Forelimb muscle (tissue), 1 donor: ENCODE data around the gene COQ4. TPM values are rescaled to one million over a fixed set of nuclear protein-coding genes. Genes with fewer than 3 reads are reported as not detected.

Experiments used
- DNase-seq: peaks from one replicate; pipeline ENCODE4 v3.0.0-alpha.2; 2013; ENCODE audit warnings: low read depth
- polyA plus RNA-seq: library from polyadenylated mRNA; unstranded; fragments of 120-200 nt; gene quantifications from one replicate; pipeline ENCODE4 v1.2.1, GENCODE V29; 2013; ENCODE audit not compliant: insufficient read length

COQ4 gene
- polyA plus RNA-seq, 1 donor: 31.6 TPM

DNA sequence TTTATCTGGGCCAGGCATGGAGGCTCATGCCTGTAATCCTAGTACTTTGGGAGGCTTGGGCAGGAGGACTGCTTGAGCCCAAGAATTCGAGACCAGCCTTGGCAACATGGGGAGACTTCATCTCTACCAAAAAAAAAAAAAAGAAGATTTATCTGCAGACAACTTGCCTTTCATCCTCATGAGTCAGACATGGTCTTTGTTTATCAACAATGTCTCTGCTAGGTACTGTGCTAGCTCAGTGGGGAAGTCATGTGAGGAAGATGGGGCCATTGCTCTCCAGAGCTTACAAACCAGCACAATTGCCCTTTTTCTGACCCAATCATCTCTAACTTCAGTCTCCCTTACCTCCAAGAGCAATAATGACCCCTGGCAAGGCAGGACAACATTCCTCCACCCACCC, 50.1 kb downstream of the COQ4 start:
- no peak for DNase-seq

DNA sequence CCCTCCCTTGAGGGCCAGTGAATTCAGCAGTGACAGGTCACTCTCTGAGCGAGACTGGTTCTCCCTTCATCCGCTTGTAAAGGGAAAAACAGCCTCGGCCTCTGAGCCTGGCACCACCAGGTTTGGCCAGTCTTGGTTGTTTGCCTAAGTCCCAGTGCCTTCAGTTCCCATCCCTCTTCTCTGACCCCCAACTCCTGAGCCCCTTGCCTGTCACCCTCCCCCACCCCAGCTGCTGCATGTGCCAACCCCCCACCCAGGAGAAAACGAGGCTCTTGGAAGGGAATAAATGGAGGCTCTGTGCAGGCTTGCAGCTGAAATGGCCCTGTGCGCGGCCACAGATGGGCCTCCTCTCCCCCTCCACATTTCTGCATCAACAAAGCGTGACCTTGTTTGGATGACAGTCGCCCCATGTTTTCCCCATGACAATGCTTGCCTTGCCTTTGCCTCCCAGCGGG, 51.6 kb downstream of the COQ4 start:
- DNase-seq: no peak

DNA sequence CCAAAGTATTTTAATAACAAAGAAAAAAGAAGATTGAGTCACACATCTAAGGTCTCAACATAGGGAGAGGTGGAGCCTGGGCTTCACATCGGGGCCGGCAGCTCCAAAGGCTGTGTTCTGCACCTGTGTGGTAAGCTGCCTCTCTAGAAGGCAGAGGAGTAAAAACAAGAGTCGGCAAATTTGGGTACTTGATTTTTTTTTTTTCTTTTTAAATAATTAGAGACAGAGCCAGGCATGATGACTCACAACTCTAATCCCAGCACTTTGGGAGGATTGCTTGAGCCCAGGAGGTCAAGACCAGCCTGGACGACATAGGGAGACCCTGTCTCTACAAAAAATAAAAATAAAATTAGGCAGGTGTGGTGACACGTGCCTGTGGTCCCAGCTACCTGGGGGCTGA, 53.2 kb downstream of the COQ4 start:
- DNase-seq: no peak

DNA sequence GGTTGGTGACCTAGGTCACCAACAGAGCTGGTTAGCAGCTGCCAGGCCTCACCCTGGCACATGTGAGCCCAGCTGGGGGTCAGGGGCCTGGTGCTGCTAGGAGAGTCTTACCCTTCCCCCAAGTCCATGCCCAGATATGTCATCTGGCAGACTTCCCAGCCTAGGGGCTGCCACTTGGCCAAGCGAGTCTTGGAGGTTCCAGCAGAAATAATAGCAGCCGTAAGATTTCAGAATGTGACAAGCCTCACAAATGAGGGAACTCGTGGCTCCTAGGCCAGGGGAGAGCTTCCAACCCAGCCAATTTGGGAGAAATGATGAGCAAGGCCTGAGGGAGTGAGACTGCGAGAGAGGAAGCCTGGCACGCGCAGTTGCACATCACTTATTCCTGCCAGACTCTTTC, 59.6 kb downstream of the COQ4 start:
- no peak for DNase-seq

DNA sequence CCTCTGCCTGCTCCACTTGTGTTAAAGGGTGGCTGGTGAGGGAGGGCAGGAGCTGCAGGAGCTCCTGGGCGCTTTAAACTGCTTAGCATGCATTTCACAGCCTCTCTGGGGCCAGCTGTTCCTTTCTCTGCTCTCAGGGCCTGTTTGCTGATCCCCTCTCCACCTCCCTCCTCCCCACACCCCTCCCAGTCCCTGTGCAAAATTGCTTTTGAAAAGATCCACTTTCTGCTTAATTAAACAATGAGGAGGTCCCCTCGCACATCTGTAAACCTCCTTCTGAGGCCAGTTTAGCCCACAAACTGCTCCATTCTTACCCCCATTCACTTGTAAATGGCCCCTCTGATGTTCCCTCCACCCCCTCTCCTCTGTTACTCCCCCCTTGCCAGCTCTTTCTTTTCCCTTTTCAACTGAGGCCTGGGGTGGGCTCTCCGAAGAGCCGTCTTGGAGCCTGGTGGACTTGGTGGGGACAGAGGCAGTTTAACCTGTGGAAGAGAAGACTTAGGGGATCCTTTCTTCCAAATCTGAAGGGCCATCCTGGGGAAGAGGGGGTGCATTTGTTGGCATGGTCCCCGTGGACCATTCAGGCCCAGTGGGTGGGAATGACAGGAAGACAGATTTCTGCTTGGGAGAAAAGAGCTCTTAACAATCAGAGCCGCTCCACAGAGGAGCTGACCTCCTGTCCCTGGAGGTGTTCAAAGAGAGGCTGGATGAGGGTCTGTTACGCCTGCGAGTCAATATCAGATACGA, 60.5 kb downstream of the COQ4 start:
- no peak for DNase-seq

Other genes with a start within 250 kb of the COQ4 start
- 44.1 TPM for gene PTGES2, start 195.1 kb upstream of the COQ4 start, polyA plus RNA-seq
- 1.1 TPM for gene LCN2, start 173.4 kb upstream of the COQ4 start, polyA plus RNA-seq
- gene BBLN, start 162.6 kb upstream of the COQ4 start, polyA plus RNA-seq: 28.3 TPM
- 101 TPM for gene CIZ1, start 131.3 kb upstream of the COQ4 start, polyA plus RNA-seq
- 53.3 TPM for gene DNM1, start 119.5 kb upstream of the COQ4 start, polyA plus RNA-seq
- 93.2 TPM for gene GOLGA2, start 46.8 kb upstream of the COQ4 start, polyA plus RNA-seq
- gene SWI5, start 46.6 kb upstream of the COQ4 start, polyA plus RNA-seq: 20.3 TPM
- 22.0 TPM for gene TRUB2, start 392 bp upstream of the COQ4 start, polyA plus RNA-seq
- gene SLC27A4, start 17.7 kb downstream of the COQ4 start, polyA plus RNA-seq: 11.9 TPM
- 60.7 TPM for gene URM1, start 48.5 kb downstream of the COQ4 start, polyA plus RNA-seq
- gene CERCAM, start 98.0 kb downstream of the COQ4 start, polyA plus RNA-seq: 103 TPM
- 25.0 TPM for gene ODF2, start 133.2 kb downstream of the COQ4 start, polyA plus RNA-seq
- 20.1 TPM for gene GLE1, start 181.9 kb downstream of the COQ4 start, polyA plus RNA-seq
- 247 TPM for gene SPTAN1, start 229.7 kb downstream of the COQ4 start, polyA plus RNA-seq